Prostate gland (tissue), 2 donors: ENCODE data around the gene EPB41L2. TPM values are rescaled to one million over a fixed set of nuclear protein-coding genes. Genes with fewer than 3 reads are reported as not detected.
"Not testable (repeated sequence)": the region's sequence is repeated elsewhere in the genome, so short reads cannot be mapped to it uniquely, and the experiment has no call there.

Experiments used
- DNase-seq: peaks from one replicate; pipeline ENCODE4 v3.0.0-alpha.2; 2019; ENCODE audit warnings: low spot score
- H3K27ac ChIP-seq, 2 donors: fragments of 200-600 bp; sonication (generic); 2 replicates each; pipeline ENCODE4 v1.5.1; 2017 to 2019
- H3K27me3 ChIP-seq: fragments of 200-600 bp; sonication (generic); replicated peaks from 2 replicates; pipeline ENCODE4 v1.5.1; 2019; ENCODE audit not compliant: insufficient read depth
- H3K36me3 ChIP-seq, 2 donors: fragments of 200-600 bp; sonication (generic); 1 replicate in 1 of 2; 2 replicates in 1 of 2; pipeline versions ENCODE4 v1.5.1 to v1.8.1; 2017 to 2019
- H3K4me1 ChIP-seq: fragments of 200-600 bp; sonication (generic); replicated peaks from 2 replicates; pipeline ENCODE4 v1.5.1; 2019
- H3K4me3 ChIP-seq, 2 donors: fragments of 200-600 bp; sonication (generic); 2 replicates each; pipeline ENCODE4 v1.5.1; 2017 to 2019
- H3K9me3 ChIP-seq: fragments of 200-600 bp; sonication (generic); 2 replicates; pipeline ENCODE4 v1.5.1; 2017
- POLR2A ChIP-seq: fragments of 450-650 bp; IDR thresholded peaks from one replicate; pipeline ENCODE4 v1.6.1; 2016; ENCODE audit warnings: antibody characterized with exemption, mild to moderate bottlenecking
- POLR2AphosphoS5 ChIP-seq: sonication (generic); formaldehyde crosslinking; IDR thresholded peaks from one replicate; pipeline ENCODE4 v1.6.1; 2017; ENCODE audit warnings: antibody characterized with exemption
- WGBS: methylation state at CpG from one replicate; pipeline ENCODE4 v1.1.5; 2018; 5-methylcytosine and 5-hydroxymethylcytosine counted together
- intact Hi-C: fragments of 100-400 bp; cut with DNase I; formaldehyde crosslinking; loops from one replicate; pipeline ENCODE4 v1.14.2; 2022
- total RNA-seq, 2 donors: library from RNA; depleted of rRNA; stranded (reverse); fragments of >200 nt; gene quantifications; one replicate each; pipeline ENCODE4 v1.1.0, GENCODE V29; 2016
- TF ChIP-seq, protein P1 (sequence below), 4 experiments: fragments of 200-600 bp in 2 of 4; fragments of 450-650 bp in 2 of 4; sonication (generic) in 2 of 4; IDR thresholded peaks; 1 replicate in 3 of 4; 2 replicates in 1 of 4; pipeline ENCODE4 v1.5.1; 2016 to 2019; ENCODE audit warnings: antibody characterized with exemption in 4 of 4, mild to moderate bottlenecking in 2 of 4, moderate library complexity in 2 of 4

Gene EPB41L2
- total RNA-seq, 2 donors from 2014 or later = 11.9 to 105 TPM

DNA sequence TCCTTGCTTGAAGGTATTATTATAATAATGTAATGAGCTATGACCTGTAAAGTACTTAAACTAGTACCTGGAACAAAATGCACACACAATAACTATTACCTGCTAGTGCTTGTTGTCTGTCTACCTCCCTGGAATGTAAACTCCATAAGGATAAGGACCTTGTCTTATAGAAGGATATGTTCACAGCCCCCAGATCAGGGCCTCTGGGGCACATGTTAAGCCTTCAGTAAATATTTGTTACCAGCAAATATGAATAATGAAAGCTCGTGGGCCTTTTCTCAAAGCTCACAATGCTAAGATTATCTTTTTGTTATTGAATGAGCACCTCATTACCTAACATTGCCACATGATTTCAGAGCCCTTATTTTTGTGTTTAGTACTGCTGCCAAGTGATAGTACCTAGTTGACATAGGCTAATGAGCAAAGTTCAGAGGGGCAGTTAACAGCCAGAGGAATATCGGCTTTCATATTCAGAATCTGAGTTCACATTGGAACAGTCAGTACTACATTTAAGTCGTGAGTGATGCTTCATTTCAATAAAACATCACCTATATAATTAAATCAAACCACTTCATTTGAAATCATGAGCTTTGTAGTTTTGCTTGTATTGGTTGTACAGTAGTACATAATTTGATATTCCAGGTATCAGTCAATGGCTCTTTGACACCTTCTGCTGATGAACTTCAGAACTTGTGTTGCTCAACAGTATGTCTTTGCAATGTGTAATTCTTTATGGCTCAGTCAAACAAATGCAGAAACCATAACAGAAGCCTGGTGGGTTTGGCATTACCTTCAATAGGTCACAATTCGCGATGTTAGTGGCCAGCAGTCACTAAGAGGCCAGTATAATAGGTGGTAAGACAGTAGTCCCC lies 247.6 kb downstream of the EPB41L2 start:
- TF ChIP-seq POLR2AphosphoS5 (no peak), POLR2A (no peak)
- TF ChIP-seq, protein P1, sequence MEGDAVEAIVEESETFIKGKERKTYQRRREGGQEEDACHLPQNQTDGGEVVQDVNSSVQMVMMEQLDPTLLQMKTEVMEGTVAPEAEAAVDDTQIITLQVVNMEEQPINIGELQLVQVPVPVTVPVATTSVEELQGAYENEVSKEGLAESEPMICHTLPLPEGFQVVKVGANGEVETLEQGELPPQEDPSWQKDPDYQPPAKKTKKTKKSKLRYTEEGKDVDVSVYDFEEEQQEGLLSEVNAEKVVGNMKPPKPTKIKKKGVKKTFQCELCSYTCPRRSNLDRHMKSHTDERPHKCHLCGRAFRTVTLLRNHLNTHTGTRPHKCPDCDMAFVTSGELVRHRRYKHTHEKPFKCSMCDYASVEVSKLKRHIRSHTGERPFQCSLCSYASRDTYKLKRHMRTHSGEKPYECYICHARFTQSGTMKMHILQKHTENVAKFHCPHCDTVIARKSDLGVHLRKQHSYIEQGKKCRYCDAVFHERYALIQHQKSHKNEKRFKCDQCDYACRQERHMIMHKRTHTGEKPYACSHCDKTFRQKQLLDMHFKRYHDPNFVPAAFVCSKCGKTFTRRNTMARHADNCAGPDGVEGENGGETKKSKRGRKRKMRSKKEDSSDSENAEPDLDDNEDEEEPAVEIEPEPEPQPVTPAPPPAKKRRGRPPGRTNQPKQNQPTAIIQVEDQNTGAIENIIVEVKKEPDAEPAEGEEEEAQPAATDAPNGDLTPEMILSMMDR (IDR thresholded peaks at IDR 0.05) = no peak
- intact Hi-C loops = no loop called here
- no peaks in the 10 kb centered on the region for H3K36me3 ChIP-seq
- H3K27ac ChIP-seq = no peak overlapping the region
- WGBS = 82% methylated on average over 5 of the region's 5 CpGs
- no peaks in the 10 kb centered on the region for H3K4me1 ChIP-seq
- no peak for DNase-seq
- no peaks in the 10 kb centered on the region for H3K9me3 ChIP-seq
- H3K4me3 ChIP-seq = no peak overlapping the region
- no peaks in the 10 kb centered on the region for H3K27me3 ChIP-seq

DNA sequence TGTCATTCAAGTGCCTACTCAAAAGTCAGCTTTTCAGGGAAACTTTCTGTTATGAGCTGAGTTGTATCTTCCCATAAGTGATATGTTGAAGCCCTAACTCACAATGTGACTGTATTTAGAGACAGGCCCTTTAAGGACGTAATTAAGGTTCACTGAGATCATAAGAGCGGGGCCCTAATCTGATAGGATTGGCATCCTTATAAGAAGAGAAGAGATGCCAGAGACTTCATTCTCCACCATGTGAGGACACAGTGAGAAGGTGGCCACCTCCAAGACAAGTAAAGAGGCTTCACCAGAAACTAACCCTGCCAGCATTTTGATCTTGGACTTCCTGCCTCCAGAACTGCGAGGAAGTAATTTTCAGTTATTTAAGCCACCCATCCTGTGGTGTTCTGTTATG lies 248.5 kb downstream of the EPB41L2 start:
- 94% methylated on average over 3 of the region's 3 CpGs for WGBS
- TF ChIP-seq POLR2A = no peak
- TF ChIP-seq, protein P1 (IDR thresholded peaks at IDR 0.05) = no peak
- no peak for TF ChIP-seq POLR2AphosphoS5
- Histone ChIP-seq H3K9me3 (no peaks in the 10 kb centered on the region), H3K36me3 (no peaks in the 10 kb centered on the region), H3K4me1 (no peaks in the 10 kb centered on the region), H3K27me3 (no peaks in the 10 kb centered on the region), H3K4me3 (no peak overlapping the region), H3K27ac (no peak overlapping the region)
- no peak for DNase-seq
- intact Hi-C loops = no loop called here

DNA sequence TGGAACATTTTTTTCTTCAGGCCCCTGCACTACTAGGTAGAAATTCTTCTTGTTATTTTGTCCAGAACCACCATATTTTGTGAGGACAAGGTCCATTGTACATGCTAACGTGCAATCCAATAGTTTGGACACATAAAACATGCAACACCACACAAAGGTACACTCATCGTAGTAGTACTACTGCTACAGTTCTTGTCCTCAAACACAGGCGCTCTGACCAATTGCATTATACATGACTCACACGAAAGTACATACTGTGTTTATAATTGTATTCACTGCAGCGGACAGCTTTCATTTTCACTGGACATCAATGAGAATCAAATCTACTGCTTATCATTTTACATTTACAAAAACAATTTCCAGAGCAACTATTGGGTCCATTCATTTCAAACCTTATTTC lies 251.1 kb downstream of the EPB41L2 start:
- Histone ChIP-seq H3K4me3 (no peak overlapping the region), H3K9me3 (no peaks in the 10 kb centered on the region), H3K36me3 (no peaks in the 10 kb centered on the region), H3K27me3 (no peaks in the 10 kb centered on the region), H3K27ac (no peak overlapping the region), H3K4me1 (no peaks in the 10 kb centered on the region)
- no peak for TF ChIP-seq POLR2A
- WGBS = 94% methylated on average over 5 of the region's 5 CpGs
- intact Hi-C loops = no loop called here
- no peak for DNase-seq

DNA sequence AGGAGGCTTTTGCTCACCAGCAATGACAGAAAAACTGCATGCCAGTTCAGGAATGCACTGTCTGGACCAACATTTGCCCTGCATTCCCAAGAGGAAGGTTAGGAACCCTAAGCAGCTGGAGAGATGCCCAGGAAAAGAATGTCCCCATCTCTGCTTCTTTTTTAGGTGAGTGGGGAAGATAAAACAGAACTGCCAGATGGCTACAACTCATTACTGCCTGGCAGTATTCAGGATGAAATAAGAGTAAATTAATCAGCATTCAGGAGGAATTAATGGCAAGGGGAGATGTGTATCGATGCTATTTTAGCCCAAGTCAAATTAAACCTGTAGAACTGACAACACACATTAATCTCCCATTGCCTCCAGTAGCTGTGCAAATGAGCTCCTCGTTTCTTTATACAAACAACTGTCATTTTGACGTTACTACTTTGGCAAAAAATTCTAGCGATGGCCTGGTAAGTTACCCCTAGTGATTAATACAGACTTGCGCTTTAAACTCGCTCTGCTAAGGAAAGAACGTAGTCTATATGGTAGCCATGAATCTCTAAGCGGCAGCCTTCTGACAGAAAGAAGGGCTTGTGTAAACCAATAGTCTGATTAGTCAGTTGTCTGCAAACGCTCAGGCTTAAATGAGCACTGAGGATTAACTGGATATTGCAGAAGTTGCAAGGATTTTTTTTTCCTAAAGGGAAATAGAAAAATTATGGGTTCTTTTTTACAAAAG lies 252.6 kb downstream of the EPB41L2 start:
- intact Hi-C loops = no loop called here
- Histone ChIP-seq H3K9me3 (no peaks in the 10 kb centered on the region), H3K27me3 (no peaks in the 10 kb centered on the region), H3K27ac (no peak overlapping the region), H3K4me1 (no peaks in the 10 kb centered on the region), H3K36me3 (no peaks in the 10 kb centered on the region), H3K4me3 (no peak overlapping the region)
- 26% methylated on average over 9 of the region's 9 CpGs for WGBS
- no peak for DNase-seq
- TF ChIP-seq, protein P1 (IDR thresholded peaks at IDR 0.05) = no peak
- TF ChIP-seq POLR2AphosphoS5 (no peak), POLR2A (no peak)

- H3K4me1 ChIP-seq, H3K9me3 ChIP-seq, H3K36me3 ChIP-seq, DNase-seq, intact Hi-C loops, H3K27ac ChIP-seq, H3K4me3 ChIP-seq, H3K27me3 ChIP-seq: not testable (repeated sequence)
- WGBS = 98% methylated on average over 37 of the region's 37 CpGs
Observed at GRCh38 chr6:130801368-130801767, 261.7 kb downstream of the EPB41L2 start.
